Keratinocyte (primary cell): ENCODE data around the gene SMYD3. TPM values are rescaled to one million over a fixed set of nuclear protein-coding genes. Genes with fewer than 3 reads are reported as not detected.

Experiments used
- DNase-seq: peaks from one replicate; pipeline ENCODE4 v3.0.0-alpha.2; 2011; ENCODE audit warnings: low read depth, missing footprints, low spot score
- FAIRE-seq: peaks from 2 replicates; lab custom pipeline; 2011; peaks lifted over from hg19 to GRCh38; lab: Jason Lieb, UNC
- H2AFZ ChIP-seq: 2 replicates; pipeline ENCODE4 v1.6.0; 2012; ENCODE audit warnings: low read length, control low read depth, inconsistent platforms; ENCODE audit not compliant: control insufficient read depth
- H3K27ac ChIP-seq: 2 replicates; pipeline ENCODE4 v1.5.1; 2011; ENCODE audit warnings: low read length; ENCODE audit not compliant: control insufficient read depth, insufficient read depth
- H3K27me3 ChIP-seq: 3 replicates; pipeline ENCODE4 v1.6.0; 2011; ENCODE audit warnings: low read length; ENCODE audit not compliant: control insufficient read depth, insufficient read depth; ENCODE audit errors: extremely low read depth
- H3K36me3 ChIP-seq, 2 experiments: 2 replicates in 1 of 2; 3 replicates in 1 of 2; pipeline ENCODE4 v1.5.1; 2011; ENCODE audit warnings: low read length in 2 of 2, mild to moderate bottlenecking in 1 of 2; ENCODE audit not compliant: control insufficient read depth in 2 of 2, insufficient read depth in 2 of 2; ENCODE audit errors: extremely low read depth in 1 of 2
- H3K4me1 ChIP-seq: 3 replicates; pipeline ENCODE4 v1.5.1; 2011; ENCODE audit warnings: low read length; ENCODE audit not compliant: control insufficient read depth, insufficient read depth; ENCODE audit errors: extremely low read depth
- H3K4me2 ChIP-seq: 3 replicates; pipeline ENCODE4 v1.6.0; 2011; ENCODE audit warnings: low read depth, low read length; ENCODE audit not compliant: control insufficient read depth, insufficient read depth; ENCODE audit errors: extremely low read depth
- H3K4me3 ChIP-seq, 3 experiments: fragments of 200-600 bp in 1 of 3; sonication (generic) in 1 of 3; 2 replicates in 2 of 3; 3 replicates in 1 of 3; pipeline ENCODE4 v1.5.1; 2011 to 2016; ENCODE audit warnings: low read length in 3 of 3, mild to moderate bottlenecking in 3 of 3, control low read depth in 2 of 3, inconsistent platforms in 1 of 3, low read depth in 1 of 3, mixed read lengths in 1 of 3, mixed run types in 1 of 3, moderate library complexity in 1 of 3; ENCODE audit not compliant: control insufficient read depth in 2 of 3, insufficient read depth in 2 of 3; ENCODE audit errors: extremely low read depth in 1 of 3
- H3K79me2 ChIP-seq: 2 replicates; pipeline ENCODE4 v1.6.0; 2012; ENCODE audit warnings: low read length; ENCODE audit not compliant: control insufficient read depth, insufficient read depth
- H3K9ac ChIP-seq: 3 replicates; pipeline ENCODE4 v1.6.0; 2011; ENCODE audit warnings: low read length; ENCODE audit not compliant: control insufficient read depth, insufficient read depth; ENCODE audit errors: extremely low read depth
- H3K9me1 ChIP-seq: 3 replicates; pipeline ENCODE4 v1.6.0; 2011; ENCODE audit warnings: low read length; ENCODE audit not compliant: control insufficient read depth, insufficient read depth; ENCODE audit errors: extremely low read depth
- H3K9me3 ChIP-seq: 2 replicates; pipeline ENCODE4 v1.5.1; 2012; ENCODE audit warnings: low read depth, low read length; ENCODE audit not compliant: control insufficient read depth
- H4K20me1 ChIP-seq: 3 replicates; pipeline ENCODE4 v1.6.0; 2011; ENCODE audit warnings: low read length; ENCODE audit not compliant: control insufficient read depth, insufficient read depth; ENCODE audit errors: extremely low read depth
- CTCF ChIP-seq, 3 experiments: IDR thresholded peaks in 1 of 3; conservative IDR thresholded peaks in 1 of 3; optimal IDR thresholded peaks in 1 of 3; 2 replicates in 2 of 3; 3 replicates in 1 of 3; pipeline versions ENCODE3 to v1.5.1; 2011; ENCODE audit warnings: low read length in 3 of 3, mild to moderate bottlenecking in 3 of 3, moderate library complexity in 2 of 3, control low read depth in 1 of 3, inconsistent platforms in 1 of 3; ENCODE audit not compliant: insufficient read depth in 2 of 3; ENCODE audit errors: extremely low read depth in 1 of 3
- EZH2 ChIP-seq: IDR thresholded peaks from one replicate; pipeline ENCODE4 v1.6.1; 2012; ENCODE audit warnings: inconsistent platforms, mild to moderate bottlenecking, low read length, moderate library complexity
- dilution Hi-C: fragments of 300-500 bp; cut with MboI; formaldehyde crosslinking; loops from one replicate; pipeline ENCODE4 v1.7.0; 2020; ENCODE audit warnings: low sequenced_read_pairs; ENCODE audit not compliant: extremely low pct_ligation_motif_present
- polyA plus RNA-seq, 5 experiments: library from polyadenylated mRNA; depleted of rRNA in 3 of 5; stranded (reverse) in 3 of 5; stranded (forward) in 1 of 5; unstranded in 1 of 5; fragments of >200 nt; gene quantifications; 1 replicate in 1 of 5; 2 replicates in 3 of 5; 3 replicates in 1 of 5; pipeline versions ENCODE4 v1.2.1 to v1.2.3, GENCODE V29; 2011 to 2012; ENCODE audit warnings: missing spikeins in 2 of 5, low read depth in 1 of 5, low replicate concordance in 1 of 5

The SMYD3 gene
- polyA plus RNA-seq, 1 donor (not counting 4 experiments of a cell fraction or from before 2014, with no cell fraction given) = 31.0 TPM

- Histone ChIP-seq H3K4me1 (peaks cover 21% of the 10 kb centered on the region), H3K9me1 (no peaks in the 10 kb centered on the region), H3K4me3 (no peak overlapping the region), H3K4me2 (no peak overlapping the region), H3K27me3 (no peaks in the 10 kb centered on the region), H3K27ac (no peak overlapping the region), H2AFZ (no peak overlapping the region), H4K20me1 (no peaks in the 10 kb centered on the region), H3K36me3 (no peaks in the 10 kb centered on the region), H3K79me2 (no peaks in the 10 kb centered on the region), H3K9ac (no peak overlapping the region), H3K9me3 (no peaks in the 10 kb centered on the region)
- FAIRE-seq (no peak), DNase-seq (no peak)
- TF ChIP-seq EZH2 (no peak), CTCF (optimal IDR thresholded peaks at IDR 0.05 in 1 of 3, IDR thresholded peaks at IDR 0.05 in 1 of 3, conservative IDR thresholded peaks at IDR 0.05 in 1 of 3; ENCODE audit: extremely low read depth in 1 of 3, insufficient read depth in 2 of 3, low read length in 3 of 3) (no peak)
- dilution Hi-C loops = no loop called here
Measured at GRCh38 chr1:246169486-246169885, 337.6 kb downstream of the SMYD3 start.

GRCh38 chr1:246169019-246169418, 338.1 kb downstream of the SMYD3 start:
- no peaks in the 10 kb centered on the region for H3K9me3 ChIP-seq
- dilution Hi-C loops = no loop called here
- no peak for DNase-seq
- H3K9me1 ChIP-seq = no peaks in the 10 kb centered on the region
- no peak overlapping the region for H2AFZ ChIP-seq
- no peaks in the 10 kb centered on the region for H3K36me3 ChIP-seq
- peaks cover 21% of the 10 kb centered on the region for H3K4me1 ChIP-seq
- no peak overlapping the region for H3K4me3 ChIP-seq
- H3K27me3 ChIP-seq = no peaks in the 10 kb centered on the region
- no peak overlapping the region for H3K4me2 ChIP-seq
- no peak overlapping the region for H3K9ac ChIP-seq
- FAIRE-seq = no peak
- no peaks in the 10 kb centered on the region for H3K79me2 ChIP-seq
- no peak for TF ChIP-seq EZH2
- TF ChIP-seq CTCF (optimal IDR thresholded peaks at IDR 0.05 in 1 of 3, IDR thresholded peaks at IDR 0.05 in 1 of 3, conservative IDR thresholded peaks at IDR 0.05 in 1 of 3; ENCODE audit: extremely low read depth in 1 of 3, insufficient read depth in 2 of 3, low read length in 3 of 3) = no peak
- H3K27ac ChIP-seq = no peak overlapping the region
- H4K20me1 ChIP-seq = no peaks in the 10 kb centered on the region
